GM21737 (cell line): ENCODE measurements around the gene SSUH2.
"Not testable (repeated sequence)": the region's sequence is repeated elsewhere in the genome, so short reads cannot be mapped to it uniquely, and the experiment has no call there.

Experiments
- ATAC-seq: cut with Tn5 transposase; IDR thresholded peaks from one replicate; pipeline ENCODE4 v1.9.1; 2021; ENCODE audit warnings: mild to moderate bottlenecking, moderate library complexity; ENCODE audit not compliant: unreplicated experiment

The SSUH2 gene

GRCh38 chr3:8584661-8585060, 59.9 kb downstream of the SSUH2 start:
- ATAC-seq, result no peak

- ATAC-seq, result no peak
Observed at GRCh38 chr3:8581806-8582445, 62.7 kb downstream of the SSUH2 start.

- no peak for ATAC-seq
Observed at GRCh38 chr3:8581373-8581772, 63.2 kb downstream of the SSUH2 start.

- ATAC-seq, result not testable (repeated sequence)
Observed at GRCh38 chr3:8580434-8580833, 64.2 kb downstream of the SSUH2 start.

GRCh38 chr3:8579943-8580342, 64.7 kb downstream of the SSUH2 start:
- ATAC-seq, result no peak

- peak; percentile 99 for ATAC-seq
Observed at GRCh38 chr3:8579096-8579495, 65.5 kb downstream of the SSUH2 start.

- ATAC-seq, result no peak
Observed at GRCh38 chr3:8578282-8578681, 66.3 kb downstream of the SSUH2 start.

- no peak for ATAC-seq
Observed at GRCh38 chr3:8576841-8577571, 67.6 kb downstream of the SSUH2 start.

- no peak for ATAC-seq
Observed at GRCh38 chr3:8576436-8576835, 68.2 kb downstream of the SSUH2 start.

- no peak for ATAC-seq
Observed at GRCh38 chr3:8575364-8576104, 69.1 kb downstream of the SSUH2 start.

GRCh38 chr3:8574670-8575322, 69.8 kb downstream of the SSUH2 start:
- ATAC-seq, result no peak

GRCh38 chr3:8574040-8574669, 70.4 kb downstream of the SSUH2 start:
- no peak for ATAC-seq

GRCh38 chr3:8573342-8573926, 71.2 kb downstream of the SSUH2 start:
- no peak for ATAC-seq

- no peak for ATAC-seq
Observed at GRCh38 chr3:8571256-8571655, 73.3 kb downstream of the SSUH2 start.
